Calu3 (cell line): ENCODE results near the gene GAL3ST2. TPM values are rescaled to one million over a fixed set of nuclear protein-coding genes. Genes with fewer than 3 reads are reported as not detected.
"Not testable (repeated sequence)": the region's sequence is repeated elsewhere in the genome, so short reads cannot be mapped to it uniquely, and the experiment has no call there.

Source experiments
- BruUV-seq: library from RNA; stranded (reverse); fragments of 400-500 nt; replicated peaks from 2 replicates; lab custom pipeline; 2021; lab: Mats Ljungman, UMichigan
- CTCF ChIA-PET: fragments of 300-600 bp; sonication (Branson Sonifier 250); formaldehyde crosslinking; loops from one replicate; lab custom pipeline; 2022; ENCODE audit warnings: antibody characterized with exemption; lab: Charles Lee
- DNase-seq: peaks from one replicate; pipeline ENCODE4 v3.0.0; 2022
- H3K27ac Mint-ChIP-seq: one replicate; pipeline ENCODE4 v1.8.0; 2022; ENCODE audit warnings: mixed read lengths; ENCODE audit not compliant: unreplicated experiment
- H3K27me3 Mint-ChIP-seq: one replicate; pipeline ENCODE4 v1.8.0; 2022; ENCODE audit warnings: mixed read lengths; ENCODE audit not compliant: unreplicated experiment
- H3K36me3 Mint-ChIP-seq: one replicate; pipeline ENCODE4 v1.8.0; 2022; ENCODE audit warnings: mild to moderate bottlenecking, moderate library complexity, mixed read lengths; ENCODE audit not compliant: insufficient read depth, unreplicated experiment
- H3K4me1 Mint-ChIP-seq: one replicate; pipeline ENCODE4 v1.8.0; 2022; ENCODE audit warnings: mild to moderate bottlenecking, low read depth, mixed read lengths; ENCODE audit not compliant: unreplicated experiment
- H3K4me3 Mint-ChIP-seq: one replicate; pipeline ENCODE4 v1.8.0; 2022; ENCODE audit warnings: mild to moderate bottlenecking, low read depth, moderate library complexity, mixed read lengths; ENCODE audit not compliant: unreplicated experiment
- H3K9me3 Mint-ChIP-seq: one replicate; pipeline ENCODE4 v1.8.0; 2022; ENCODE audit warnings: low read depth, mixed read lengths; ENCODE audit not compliant: unreplicated experiment
- intact Hi-C: fragments of 100-400 bp; cut with micrococcal nuclease; formaldehyde crosslinking; loops from one replicate; pipeline ENCODE4 v1.10.0; 2022; ENCODE audit not compliant: unreplicated experiment
- total RNA-seq: library from RNA; stranded (reverse); gene quantifications from 2 replicates; pipeline ENCODE4 v1.2.3, GENCODE V29; 2022
- TF ChIP-seq, protein P1 (sequence below): fragments of 200-600 bp; IDR thresholded peaks from one replicate; pipeline ENCODE4 v1.8.0; 2022; ENCODE audit warnings: antibody characterized with exemption; ENCODE audit not compliant: unreplicated experiment

The GAL3ST2 gene
- total RNA-seq, 1 experiment from 2014 or later: not detected

DNA sequence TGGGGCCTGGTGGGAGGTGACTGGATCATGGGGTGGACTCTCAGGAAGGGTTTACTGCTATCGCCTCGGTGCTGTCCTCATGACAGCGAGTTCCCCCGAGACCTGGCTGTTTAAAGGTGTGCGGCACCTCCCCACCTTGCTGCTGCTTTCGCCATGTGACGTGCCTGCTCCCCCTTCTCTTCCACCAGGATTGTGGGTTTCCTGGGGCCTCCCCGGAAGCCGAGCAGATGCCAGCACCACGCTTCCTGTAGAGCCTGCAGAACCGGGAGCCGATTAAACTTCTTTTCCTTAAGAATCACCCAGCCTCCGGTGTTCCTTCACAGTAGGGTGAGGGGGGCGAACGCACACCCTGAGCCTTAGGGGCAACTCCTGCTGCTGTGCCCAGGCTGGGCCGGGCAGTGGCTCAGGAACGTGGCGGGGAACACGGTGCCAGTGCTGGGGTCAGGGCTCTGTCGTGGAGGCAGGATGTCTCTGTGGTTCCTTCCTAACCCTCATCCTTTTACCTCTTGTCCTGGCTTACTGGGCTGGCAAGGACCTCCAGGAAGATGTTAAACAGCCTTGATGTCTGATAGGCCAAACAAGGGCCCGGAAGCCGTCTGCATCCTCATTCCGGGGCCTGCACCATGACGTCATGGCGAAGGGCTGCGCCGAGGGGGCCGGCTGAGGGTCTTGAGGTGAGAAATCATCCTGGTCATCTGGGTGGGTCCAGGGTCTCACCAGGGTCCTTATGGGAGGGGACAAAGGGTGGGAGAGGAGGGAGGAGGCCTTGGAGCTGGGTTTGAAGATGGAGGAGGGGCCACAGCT is 45.0 kb downstream of the GAL3ST2 start:
- Mint-ChIP-seq H3K27me3 (peaks cover 51% of the 10 kb centered on the region), H3K4me1 (peaks cover 8% of the 10 kb centered on the region), H3K27ac (no peak overlapping the region), H3K9me3 (peaks cover 16% of the 10 kb centered on the region), H3K4me3 (no peak overlapping the region), H3K36me3 (peaks cover 16% of the 10 kb centered on the region)
- DNase-seq: no peak
- intact Hi-C loops: no loop called here
- CTCF ChIA-PET: no interaction called here
- TF ChIP-seq, protein P1, sequence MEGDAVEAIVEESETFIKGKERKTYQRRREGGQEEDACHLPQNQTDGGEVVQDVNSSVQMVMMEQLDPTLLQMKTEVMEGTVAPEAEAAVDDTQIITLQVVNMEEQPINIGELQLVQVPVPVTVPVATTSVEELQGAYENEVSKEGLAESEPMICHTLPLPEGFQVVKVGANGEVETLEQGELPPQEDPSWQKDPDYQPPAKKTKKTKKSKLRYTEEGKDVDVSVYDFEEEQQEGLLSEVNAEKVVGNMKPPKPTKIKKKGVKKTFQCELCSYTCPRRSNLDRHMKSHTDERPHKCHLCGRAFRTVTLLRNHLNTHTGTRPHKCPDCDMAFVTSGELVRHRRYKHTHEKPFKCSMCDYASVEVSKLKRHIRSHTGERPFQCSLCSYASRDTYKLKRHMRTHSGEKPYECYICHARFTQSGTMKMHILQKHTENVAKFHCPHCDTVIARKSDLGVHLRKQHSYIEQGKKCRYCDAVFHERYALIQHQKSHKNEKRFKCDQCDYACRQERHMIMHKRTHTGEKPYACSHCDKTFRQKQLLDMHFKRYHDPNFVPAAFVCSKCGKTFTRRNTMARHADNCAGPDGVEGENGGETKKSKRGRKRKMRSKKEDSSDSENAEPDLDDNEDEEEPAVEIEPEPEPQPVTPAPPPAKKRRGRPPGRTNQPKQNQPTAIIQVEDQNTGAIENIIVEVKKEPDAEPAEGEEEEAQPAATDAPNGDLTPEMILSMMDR: no peak
- no TSS peak for BruUV-seq

GRCh38 chr2:241822264-241822623 is 45.6 kb downstream of the GAL3ST2 start:
- Mint-ChIP-seq H3K36me3 (peaks cover 16% of the 10 kb centered on the region), H3K9me3 (peaks cover 16% of the 10 kb centered on the region), H3K27ac (no peak overlapping the region), H3K4me1 (peaks cover 8% of the 10 kb centered on the region), H3K27me3 (peaks cover 46% of the 10 kb centered on the region), H3K4me3 (no peak overlapping the region)
- no peak for DNase-seq
- TF ChIP-seq, protein P1: no peak
- intact Hi-C loops: no loop called here
- CTCF ChIA-PET: no interaction called here
- BruUV-seq: no TSS peak

GRCh38 chr2:241823531-241824437 is 47.2 kb downstream of the GAL3ST2 start:
- intact Hi-C loops, H3K4me1 Mint-ChIP-seq, BruUV-seq, H3K4me3 Mint-ChIP-seq, DNase-seq: not testable (repeated sequence)
- Mint-ChIP-seq H3K9me3 (peaks cover 16% of the 10 kb centered on the region), H3K36me3 (peaks cover 16% of the 10 kb centered on the region), H3K27me3 (peaks cover 36% of the 10 kb centered on the region), H3K27ac (peak overlapping the region; percentile 41)
- CTCF ChIA-PET: interaction anchor here (0.7 kb wide), 1 partner anchor 33 kb away, joined by 3 read pairs; no protein-coding TSS in a partner anchor

DNA sequence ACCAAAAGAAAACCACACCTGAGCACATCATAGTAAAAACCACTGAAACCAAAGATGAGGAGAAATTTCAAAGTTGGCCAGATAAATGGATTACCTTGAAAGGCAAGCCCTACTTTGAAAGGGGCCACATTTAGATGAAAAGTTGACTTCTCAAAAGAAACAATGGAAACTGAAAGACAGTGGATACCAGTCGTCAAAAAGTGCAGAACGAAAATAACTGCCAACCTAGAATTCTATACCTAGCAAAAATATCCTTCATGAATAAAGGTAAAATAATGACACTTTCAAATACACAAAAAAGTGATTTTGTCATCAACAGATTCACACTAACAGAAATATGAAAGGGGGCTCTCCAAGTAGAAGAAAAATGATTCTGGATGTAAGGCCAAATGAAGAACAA is 50.8 kb downstream of the GAL3ST2 start:
- Mint-ChIP-seq H3K4me3 (no peak overlapping the region), H3K36me3 (peaks cover 16% of the 10 kb centered on the region), H3K27ac (no peak overlapping the region), H3K4me1 (peaks cover 8% of the 10 kb centered on the region), H3K27me3 (peaks cover 57% of the 10 kb centered on the region), H3K9me3 (peaks cover 15% of the 10 kb centered on the region)
- TF ChIP-seq, protein P1: no peak
- BruUV-seq: no TSS peak
- DNase-seq: no peak
- CTCF ChIA-PET: no interaction called here
- intact Hi-C loops: no loop called here
